ENCODE results near the gene SOX4.
"Not testable (repeated sequence)": the region's sequence is repeated elsewhere in the genome, so short reads cannot be mapped to it uniquely, and the experiment has no call there.

The SOX4 gene

DNA sequence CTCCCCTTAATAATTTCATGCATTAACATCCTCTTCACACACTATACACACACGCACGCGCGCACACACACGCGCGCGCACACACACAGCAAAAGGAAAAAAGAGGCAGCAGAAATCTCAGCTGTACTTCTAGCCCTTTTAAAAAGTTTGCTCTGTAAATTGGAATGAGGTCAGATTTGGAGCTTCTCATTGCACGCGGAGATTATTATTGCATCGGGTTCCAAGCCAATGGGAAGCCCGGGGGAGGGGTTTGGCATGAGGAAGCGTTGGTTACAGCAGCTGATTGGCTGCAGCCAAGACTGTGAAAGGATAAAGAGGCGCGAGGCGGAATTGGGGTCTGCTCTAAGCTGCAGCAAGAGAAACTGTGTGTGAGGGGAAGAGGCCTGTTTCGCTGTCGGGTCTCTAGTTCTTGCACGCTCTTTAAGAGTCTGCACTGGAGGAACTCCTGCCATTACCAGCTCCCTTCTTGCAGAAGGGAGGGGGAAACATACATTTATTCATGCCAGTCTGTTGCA, at the start of gene SOX4:
SOX4 (plus strand) TSS at position 340 of the 515 bp plus-strand sequence. CDS start 784 bp downstream, outside the sequence.
- Histone ChIP-seq H4K20me1 (ENCODE audit: control insufficient read depth, insufficient read depth, low read depth, low read length) (no peaks in the 10 kb centered on the region), H3K27ac (ENCODE audit: low read depth, low read length) (peak within 1 kb of the TSS; percentile 56), H3K79me2 (ENCODE audit: control insufficient read depth, low read length) (peaks cover 24% of the 10 kb centered on the region), H3K27me3 (ENCODE audit: control insufficient read depth, low read length) (peaks cover 18% of the 10 kb centered on the region), H3K4me3 (ENCODE audit: low read length) (peak within 1 kb of the TSS; percentile 91), H3K9me3 (ENCODE audit: control insufficient read depth, insufficient read depth, low read length) (no peaks in the 10 kb centered on the region), H3K4me2 (ENCODE audit: low read length) (peak within 1 kb of the TSS; percentile 85), H3K9me2 (replicated peaks; ENCODE audit: control insufficient read depth, low read length) (no peaks in the 10 kb centered on the region), H3K36me3 (ENCODE audit: control insufficient read depth, low read length) (0 out of 2 replicates have a peak, but pooled peaks cover 4% of the 10 kb centered on the region), H3F3A (ENCODE audit: control insufficient read depth, insufficient read depth) (peaks cover 9% of the 10 kb centered on the region; the same call in 1 of the 2 replicates), H3K4me1 (ENCODE audit: control insufficient read depth, low read length) (peaks cover 26% of the 10 kb centered on the region)
- TF ChIP-seq, protein P1, sequence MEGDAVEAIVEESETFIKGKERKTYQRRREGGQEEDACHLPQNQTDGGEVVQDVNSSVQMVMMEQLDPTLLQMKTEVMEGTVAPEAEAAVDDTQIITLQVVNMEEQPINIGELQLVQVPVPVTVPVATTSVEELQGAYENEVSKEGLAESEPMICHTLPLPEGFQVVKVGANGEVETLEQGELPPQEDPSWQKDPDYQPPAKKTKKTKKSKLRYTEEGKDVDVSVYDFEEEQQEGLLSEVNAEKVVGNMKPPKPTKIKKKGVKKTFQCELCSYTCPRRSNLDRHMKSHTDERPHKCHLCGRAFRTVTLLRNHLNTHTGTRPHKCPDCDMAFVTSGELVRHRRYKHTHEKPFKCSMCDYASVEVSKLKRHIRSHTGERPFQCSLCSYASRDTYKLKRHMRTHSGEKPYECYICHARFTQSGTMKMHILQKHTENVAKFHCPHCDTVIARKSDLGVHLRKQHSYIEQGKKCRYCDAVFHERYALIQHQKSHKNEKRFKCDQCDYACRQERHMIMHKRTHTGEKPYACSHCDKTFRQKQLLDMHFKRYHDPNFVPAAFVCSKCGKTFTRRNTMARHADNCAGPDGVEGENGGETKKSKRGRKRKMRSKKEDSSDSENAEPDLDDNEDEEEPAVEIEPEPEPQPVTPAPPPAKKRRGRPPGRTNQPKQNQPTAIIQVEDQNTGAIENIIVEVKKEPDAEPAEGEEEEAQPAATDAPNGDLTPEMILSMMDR (IDR thresholded peaks at IDR 0.05; ENCODE audit: low read depth, low read length, poor library complexity, severe bottlenecking), result no peak
- no peak for TF ChIP-seq EZH2phosphoT487 (IDR thresholded peaks at IDR 0.05; ENCODE audit: borderline replicate concordance, low read length)

GRCh38 chr6:21552286-21552685, 41.3 kb upstream of the SOX4 start:
- not testable (repeated sequence) for H3K9me3 ChIP-seq (ENCODE audit: control insufficient read depth, insufficient read depth, low read length); H3K4me3 ChIP-seq (ENCODE audit: low read length); H3K36me3 ChIP-seq (ENCODE audit: control insufficient read depth, low read length); H3K79me2 ChIP-seq (ENCODE audit: control insufficient read depth, low read length); H4K20me1 ChIP-seq (ENCODE audit: control insufficient read depth, insufficient read depth, low read depth, low read length); H3K4me2 ChIP-seq (ENCODE audit: low read length); H3K27me3 ChIP-seq (ENCODE audit: control insufficient read depth, low read length); H3K9me2 ChIP-seq (replicated peaks; ENCODE audit: control insufficient read depth, low read length); H3F3A ChIP-seq (ENCODE audit: control insufficient read depth, insufficient read depth); H3K27ac ChIP-seq (ENCODE audit: low read depth, low read length); H3K4me1 ChIP-seq (ENCODE audit: control insufficient read depth, low read length)

- H3K4me2 ChIP-seq (ENCODE audit: low read length), result no peak overlapping the region
- H3K79me2 ChIP-seq (ENCODE audit: control insufficient read depth, low read length), result no peaks in the 10 kb centered on the region
- no peak overlapping the region for H3K27ac ChIP-seq (ENCODE audit: low read depth, low read length)
- H3K4me1 ChIP-seq (ENCODE audit: control insufficient read depth, low read length), result no peaks in the 10 kb centered on the region
- H3K9me3 ChIP-seq (ENCODE audit: control insufficient read depth, insufficient read depth, low read length), result peaks cover 1% of the 10 kb centered on the region; the same call in 1 of the 2 replicates
- H3K36me3 ChIP-seq (ENCODE audit: control insufficient read depth, low read length), result no peaks in the 10 kb centered on the region
- H3K4me3 ChIP-seq (ENCODE audit: low read length), result no peak overlapping the region
- TF ChIP-seq EZH2phosphoT487 (IDR thresholded peaks at IDR 0.05; ENCODE audit: borderline replicate concordance, low read length), result no peak
- TF ChIP-seq, protein P1 (IDR thresholded peaks at IDR 0.05; ENCODE audit: low read depth, low read length, poor library complexity, severe bottlenecking), result no peak
- no peaks in the 10 kb centered on the region for H3K27me3 ChIP-seq (ENCODE audit: control insufficient read depth, low read length)
- H3K9me2 ChIP-seq (replicated peaks; ENCODE audit: control insufficient read depth, low read length), result no peaks in the 10 kb centered on the region
- H3F3A ChIP-seq (ENCODE audit: control insufficient read depth, insufficient read depth), result no peaks in the 10 kb centered on the region
- H4K20me1 ChIP-seq (ENCODE audit: control insufficient read depth, insufficient read depth, low read depth, low read length), result no peaks in the 10 kb centered on the region
Measured at GRCh38 chr6:21554286-21554685, 39.3 kb upstream of the SOX4 start.

DNA sequence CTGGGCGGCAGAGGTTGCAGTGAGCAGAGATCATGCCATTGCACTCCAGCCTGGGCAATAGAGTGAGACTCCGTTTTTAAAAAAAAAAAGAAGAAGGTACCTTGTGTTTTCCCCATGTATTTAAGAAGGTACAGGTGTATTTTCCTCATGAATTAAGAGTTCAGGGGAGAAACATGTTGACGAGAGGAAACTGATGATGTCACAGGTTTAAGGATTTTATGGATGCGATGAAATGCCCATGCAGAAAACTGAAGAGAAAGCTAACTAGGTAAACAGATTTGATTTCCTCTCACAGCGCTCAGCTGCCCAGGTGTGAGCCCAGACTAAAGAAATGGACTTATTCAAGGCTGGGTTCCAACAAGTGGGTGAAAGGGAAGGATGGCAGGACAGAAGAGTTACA, 38.4 kb upstream of the SOX4 start:
- no peaks in the 10 kb centered on the region for H3K36me3 ChIP-seq (ENCODE audit: control insufficient read depth, low read length)
- H3K4me2 ChIP-seq (ENCODE audit: low read length), result no peak overlapping the region
- no peaks in the 10 kb centered on the region for H3F3A ChIP-seq (ENCODE audit: control insufficient read depth, insufficient read depth)
- no peaks in the 10 kb centered on the region for H3K9me2 ChIP-seq (replicated peaks; ENCODE audit: control insufficient read depth, low read length)
- H3K27ac ChIP-seq (ENCODE audit: low read depth, low read length), result no peak overlapping the region
- H3K79me2 ChIP-seq (ENCODE audit: control insufficient read depth, low read length), result no peaks in the 10 kb centered on the region
- no peaks in the 10 kb centered on the region for H3K4me1 ChIP-seq (ENCODE audit: control insufficient read depth, low read length)
- no peaks in the 10 kb centered on the region for H4K20me1 ChIP-seq (ENCODE audit: control insufficient read depth, insufficient read depth, low read depth, low read length)
- TF ChIP-seq, protein P1 (IDR thresholded peaks at IDR 0.05; ENCODE audit: low read depth, low read length, poor library complexity, severe bottlenecking), result no peak
- TF ChIP-seq EZH2phosphoT487 (IDR thresholded peaks at IDR 0.05; ENCODE audit: borderline replicate concordance, low read length), result no peak
- no peaks in the 10 kb centered on the region for H3K9me3 ChIP-seq (ENCODE audit: control insufficient read depth, insufficient read depth, low read length)
- no peaks in the 10 kb centered on the region for H3K27me3 ChIP-seq (ENCODE audit: control insufficient read depth, low read length)
- H3K4me3 ChIP-seq (ENCODE audit: low read length), result no peak overlapping the region

Measured in DOHH2 (cell line).